Measurements from ENCODE around the gene KRIT1.
A peak's percentile ranks its signal among the peaks of the same experiment; 100 is the strongest.

Gene KRIT1

DNA sequence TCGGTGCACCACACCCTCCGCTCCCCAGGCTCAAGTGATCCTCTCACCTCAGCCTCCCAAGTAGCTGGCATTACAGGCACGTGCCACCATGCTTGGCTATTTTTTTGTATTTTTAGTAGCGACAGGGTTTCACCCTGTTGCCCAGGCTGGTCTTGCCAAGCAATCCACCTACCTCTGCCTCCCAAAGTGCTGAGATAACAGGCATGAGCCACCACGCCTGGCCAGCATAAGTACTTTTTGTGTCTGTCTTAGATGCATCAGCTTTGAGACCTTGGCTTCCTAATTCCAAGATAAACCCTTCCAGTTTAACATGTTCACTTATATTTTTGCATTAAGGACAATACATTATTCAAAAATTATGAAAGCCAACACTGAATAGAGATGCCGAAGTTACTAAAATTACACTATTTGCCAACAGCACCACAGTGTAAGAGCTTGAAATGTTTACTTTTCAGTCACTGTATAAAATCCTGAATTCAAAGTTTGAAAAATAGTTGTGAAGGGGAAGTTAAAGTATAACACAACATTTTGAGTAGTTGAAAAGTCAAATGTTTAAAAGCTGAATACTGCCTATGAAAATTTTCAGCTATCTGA lies 36.6 kb upstream of the KRIT1 start:
- in situ Hi-C loops (cut with MboI; ENCODE audit: low sequenced_read_pairs, unreplicated experiment) = no loop called here
- DNase-seq (ENCODE audit: low spot score) = no peak
- TF ChIP-seq, protein P1, sequence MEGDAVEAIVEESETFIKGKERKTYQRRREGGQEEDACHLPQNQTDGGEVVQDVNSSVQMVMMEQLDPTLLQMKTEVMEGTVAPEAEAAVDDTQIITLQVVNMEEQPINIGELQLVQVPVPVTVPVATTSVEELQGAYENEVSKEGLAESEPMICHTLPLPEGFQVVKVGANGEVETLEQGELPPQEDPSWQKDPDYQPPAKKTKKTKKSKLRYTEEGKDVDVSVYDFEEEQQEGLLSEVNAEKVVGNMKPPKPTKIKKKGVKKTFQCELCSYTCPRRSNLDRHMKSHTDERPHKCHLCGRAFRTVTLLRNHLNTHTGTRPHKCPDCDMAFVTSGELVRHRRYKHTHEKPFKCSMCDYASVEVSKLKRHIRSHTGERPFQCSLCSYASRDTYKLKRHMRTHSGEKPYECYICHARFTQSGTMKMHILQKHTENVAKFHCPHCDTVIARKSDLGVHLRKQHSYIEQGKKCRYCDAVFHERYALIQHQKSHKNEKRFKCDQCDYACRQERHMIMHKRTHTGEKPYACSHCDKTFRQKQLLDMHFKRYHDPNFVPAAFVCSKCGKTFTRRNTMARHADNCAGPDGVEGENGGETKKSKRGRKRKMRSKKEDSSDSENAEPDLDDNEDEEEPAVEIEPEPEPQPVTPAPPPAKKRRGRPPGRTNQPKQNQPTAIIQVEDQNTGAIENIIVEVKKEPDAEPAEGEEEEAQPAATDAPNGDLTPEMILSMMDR (IDR thresholded peaks at IDR 0.05; ENCODE audit: borderline replicate concordance, control extremely low read depth, extremely low read depth, insufficient read depth, missing control alignments) = no peak

DNA sequence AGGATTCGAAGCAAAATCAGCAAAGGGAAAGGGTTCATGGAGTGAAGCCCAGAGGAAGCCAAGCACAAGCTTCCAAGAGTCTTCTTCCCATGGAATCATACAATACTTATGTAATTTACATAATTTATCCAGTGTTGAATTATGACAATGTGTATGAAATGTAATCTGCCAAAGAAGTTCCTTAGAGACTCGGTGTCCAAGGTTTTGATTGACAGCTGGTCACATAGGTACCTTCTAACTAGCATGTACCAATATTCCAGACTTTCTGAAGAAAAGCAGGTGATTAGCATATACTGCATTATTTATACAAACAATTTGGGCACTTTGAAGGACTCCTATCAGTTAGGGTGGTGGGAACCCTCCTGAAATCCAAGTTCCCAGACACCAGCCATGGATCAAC lies 35.3 kb upstream of the KRIT1 start:
- TF ChIP-seq, protein P1 (IDR thresholded peaks at IDR 0.05; ENCODE audit: borderline replicate concordance, control extremely low read depth, extremely low read depth, insufficient read depth, missing control alignments) = no peak
- in situ Hi-C loops (cut with MboI; ENCODE audit: low sequenced_read_pairs, unreplicated experiment) = no loop called here

DNA sequence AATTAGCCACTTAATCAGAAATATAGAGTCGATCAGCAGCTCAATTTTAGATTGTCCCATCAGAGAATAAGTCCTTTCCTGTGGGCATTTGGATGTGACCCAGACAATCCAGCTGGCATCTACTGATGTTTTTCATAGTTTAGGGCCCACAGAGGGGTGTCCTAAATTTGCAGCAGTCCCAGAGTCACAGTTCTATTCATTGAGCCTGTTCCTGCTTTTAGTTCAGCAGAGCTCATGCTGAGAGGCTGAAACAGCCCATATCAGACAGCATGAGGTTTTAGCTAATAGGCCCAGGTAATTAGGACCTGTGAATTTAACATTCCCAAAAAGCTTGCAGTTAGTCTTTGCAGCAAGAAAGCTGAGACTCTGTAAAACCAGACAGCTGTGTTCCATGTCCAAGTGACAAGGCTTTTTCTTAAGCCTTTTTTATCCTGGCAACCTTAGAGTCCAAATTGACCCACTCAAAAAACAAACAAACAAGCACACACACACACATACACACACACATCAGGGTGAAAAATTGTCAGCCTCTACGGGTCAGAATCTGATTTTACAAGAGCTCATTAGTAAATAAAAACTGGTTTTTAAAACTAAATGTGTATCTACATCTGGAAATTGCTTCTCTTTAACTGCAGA lies 33.8 kb upstream of the KRIT1 start:
- TF ChIP-seq, protein P1 (IDR thresholded peaks at IDR 0.05; ENCODE audit: borderline replicate concordance, control extremely low read depth, extremely low read depth, insufficient read depth, missing control alignments) = no peak
- in situ Hi-C loops (cut with MboI; ENCODE audit: low sequenced_read_pairs, unreplicated experiment) = no loop called here
- DNase-seq (ENCODE audit: low spot score) = no peak

More for the DNA sequence above, 35.3 kb upstream of the KRIT1 start:
- DNase-seq (ENCODE audit: low spot score) = no peak

DNA sequence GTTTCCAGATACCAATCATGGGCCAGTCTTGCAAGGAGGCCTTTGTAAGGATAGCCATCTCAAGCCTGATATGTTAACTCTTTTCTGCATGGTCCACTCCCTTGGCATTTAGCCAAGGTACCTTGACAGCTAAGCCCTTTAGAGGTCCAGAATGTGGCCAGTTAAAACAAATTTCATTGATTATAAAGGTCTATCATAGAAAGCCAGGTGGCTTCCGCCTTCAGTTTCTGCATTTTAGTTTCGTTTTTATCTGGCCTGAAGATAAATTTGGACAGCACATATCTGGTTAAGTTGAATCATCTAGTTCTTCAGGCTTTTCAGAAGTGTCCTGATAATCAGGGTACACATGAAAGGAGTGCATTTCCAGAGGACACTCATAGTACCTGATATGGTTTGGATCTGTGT lies 30.7 kb upstream of the KRIT1 start:
- in situ Hi-C loops (cut with MboI; ENCODE audit: low sequenced_read_pairs, unreplicated experiment) = no loop called here
- TF ChIP-seq, protein P1 (IDR thresholded peaks at IDR 0.05; ENCODE audit: borderline replicate concordance, control extremely low read depth, extremely low read depth, insufficient read depth, missing control alignments) = no peak
- peak; percentile 39 for DNase-seq (ENCODE audit: low spot score)

DNA sequence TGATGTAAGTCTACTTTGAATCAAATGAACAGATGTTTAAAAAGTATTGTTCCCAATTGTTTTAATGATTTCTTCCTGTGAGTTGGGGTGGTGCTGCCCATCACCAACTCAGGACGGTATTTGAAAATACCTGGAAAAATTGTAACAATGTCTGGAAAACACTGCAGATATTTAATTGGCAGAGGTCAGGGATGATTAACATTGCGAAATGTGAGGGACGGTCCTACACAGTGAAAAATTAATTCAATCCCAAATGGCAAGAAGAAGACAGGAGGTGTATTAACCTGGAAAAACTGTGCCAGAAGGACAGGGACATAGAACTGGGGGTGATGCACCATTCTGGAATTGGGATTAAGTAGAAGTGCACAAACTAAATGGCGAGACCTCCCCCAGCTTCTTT lies 29.6 kb upstream of the KRIT1 start:
- TF ChIP-seq, protein P1 (IDR thresholded peaks at IDR 0.05; ENCODE audit: borderline replicate concordance, control extremely low read depth, extremely low read depth, insufficient read depth, missing control alignments) = no peak
- no peak for DNase-seq (ENCODE audit: low spot score)
- in situ Hi-C loops (cut with MboI; ENCODE audit: low sequenced_read_pairs, unreplicated experiment) = no loop called here

DNA sequence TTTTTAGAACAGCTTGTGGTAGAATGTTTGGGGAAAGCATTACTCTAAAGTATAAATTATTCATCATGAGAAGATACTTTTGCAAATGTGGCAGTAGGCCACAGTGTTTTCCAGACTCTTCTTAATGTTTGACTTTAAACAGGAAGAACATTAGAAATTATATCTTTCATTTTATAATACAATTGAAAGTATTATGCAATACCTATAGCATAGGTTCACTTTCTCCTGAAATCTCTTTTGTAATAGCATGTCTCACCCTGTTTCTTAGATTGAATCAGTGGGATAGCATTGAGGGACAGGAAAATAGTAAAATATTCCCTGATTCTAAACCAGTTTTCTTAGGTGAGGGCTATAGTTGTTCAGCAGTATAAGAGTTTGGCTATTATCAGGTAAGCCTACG lies 23.2 kb upstream of the KRIT1 start:
- in situ Hi-C loops (cut with MboI; ENCODE audit: low sequenced_read_pairs, unreplicated experiment) = no loop called here
- DNase-seq (ENCODE audit: low spot score) = no peak
- TF ChIP-seq, protein P1 (IDR thresholded peaks at IDR 0.05; ENCODE audit: borderline replicate concordance, control extremely low read depth, extremely low read depth, insufficient read depth, missing control alignments) = no peak

All from GM13976 (cell line).